ENCODE data around the gene RAD50.

DNA sequence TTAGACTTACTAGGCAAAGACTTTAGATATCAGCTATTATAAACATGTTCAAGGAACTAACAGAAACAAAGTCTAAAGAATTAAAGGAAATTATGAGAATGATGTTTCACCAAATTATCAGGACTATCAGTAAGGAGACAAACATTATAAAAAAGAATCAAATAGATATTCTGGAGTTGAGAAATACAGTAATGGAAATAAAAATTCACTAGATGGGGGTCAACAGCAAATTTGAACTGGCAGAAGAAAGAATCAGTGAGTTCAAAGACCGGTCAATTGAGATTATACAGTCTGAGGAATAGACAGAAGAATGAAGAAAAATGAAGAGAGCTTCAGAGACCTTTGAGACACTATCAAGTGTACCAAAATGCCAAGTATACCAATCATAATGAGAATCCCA is 91.6 kb downstream of the RAD50 start:
- TF ChIP-seq, protein P1, sequence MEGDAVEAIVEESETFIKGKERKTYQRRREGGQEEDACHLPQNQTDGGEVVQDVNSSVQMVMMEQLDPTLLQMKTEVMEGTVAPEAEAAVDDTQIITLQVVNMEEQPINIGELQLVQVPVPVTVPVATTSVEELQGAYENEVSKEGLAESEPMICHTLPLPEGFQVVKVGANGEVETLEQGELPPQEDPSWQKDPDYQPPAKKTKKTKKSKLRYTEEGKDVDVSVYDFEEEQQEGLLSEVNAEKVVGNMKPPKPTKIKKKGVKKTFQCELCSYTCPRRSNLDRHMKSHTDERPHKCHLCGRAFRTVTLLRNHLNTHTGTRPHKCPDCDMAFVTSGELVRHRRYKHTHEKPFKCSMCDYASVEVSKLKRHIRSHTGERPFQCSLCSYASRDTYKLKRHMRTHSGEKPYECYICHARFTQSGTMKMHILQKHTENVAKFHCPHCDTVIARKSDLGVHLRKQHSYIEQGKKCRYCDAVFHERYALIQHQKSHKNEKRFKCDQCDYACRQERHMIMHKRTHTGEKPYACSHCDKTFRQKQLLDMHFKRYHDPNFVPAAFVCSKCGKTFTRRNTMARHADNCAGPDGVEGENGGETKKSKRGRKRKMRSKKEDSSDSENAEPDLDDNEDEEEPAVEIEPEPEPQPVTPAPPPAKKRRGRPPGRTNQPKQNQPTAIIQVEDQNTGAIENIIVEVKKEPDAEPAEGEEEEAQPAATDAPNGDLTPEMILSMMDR (IDR thresholded peaks at IDR 0.05), result no peak
- TF ChIP-seq POLR2AphosphoS5 (IDR thresholded peaks at IDR 0.05), result no peak
